ENCODE measurements around the gene EFNA2.
"Not testable (repeated sequence)": the region's sequence is repeated elsewhere in the genome, so short reads cannot be mapped to it uniquely, and the experiment has no call there.

Gene EFNA2

DNA sequence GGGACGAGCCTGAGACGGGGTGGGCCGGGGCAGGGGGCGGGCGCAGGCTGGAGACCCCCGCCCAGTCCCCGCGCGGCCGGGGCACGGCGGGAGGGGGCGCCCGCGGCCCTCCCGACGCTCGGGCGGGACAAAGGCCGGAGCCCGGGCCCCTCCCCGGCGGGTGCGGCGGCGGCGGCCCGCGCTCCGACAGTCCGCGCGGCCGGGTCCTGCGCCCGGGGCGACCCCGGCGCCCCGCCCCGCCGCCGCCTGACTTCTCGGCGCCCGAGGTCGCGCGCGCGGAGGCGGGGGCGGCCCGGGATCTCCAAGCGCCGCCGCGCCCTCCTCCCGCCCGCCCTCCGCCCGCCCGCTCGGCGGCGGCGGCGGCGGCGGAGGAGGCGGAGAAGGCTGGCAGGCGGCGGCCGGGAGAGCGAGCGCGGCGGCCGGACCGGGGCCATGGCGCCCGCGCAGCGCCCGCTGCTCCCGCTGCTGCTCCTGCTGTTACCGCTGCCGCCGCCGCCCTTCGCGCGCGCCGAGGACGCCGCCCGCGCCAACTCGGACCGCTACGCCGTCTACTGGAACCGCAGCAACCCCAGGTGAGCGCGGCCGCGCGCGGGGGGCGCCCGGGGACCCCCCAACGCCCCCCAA, at the start of gene EFNA2:
Gene EFNA2 (plus strand): TSS at position 137 of the 624 bp plus-strand sequence. CDS start 296 bp downstream, at position 433.
- no peak for ATAC-seq

DNA sequence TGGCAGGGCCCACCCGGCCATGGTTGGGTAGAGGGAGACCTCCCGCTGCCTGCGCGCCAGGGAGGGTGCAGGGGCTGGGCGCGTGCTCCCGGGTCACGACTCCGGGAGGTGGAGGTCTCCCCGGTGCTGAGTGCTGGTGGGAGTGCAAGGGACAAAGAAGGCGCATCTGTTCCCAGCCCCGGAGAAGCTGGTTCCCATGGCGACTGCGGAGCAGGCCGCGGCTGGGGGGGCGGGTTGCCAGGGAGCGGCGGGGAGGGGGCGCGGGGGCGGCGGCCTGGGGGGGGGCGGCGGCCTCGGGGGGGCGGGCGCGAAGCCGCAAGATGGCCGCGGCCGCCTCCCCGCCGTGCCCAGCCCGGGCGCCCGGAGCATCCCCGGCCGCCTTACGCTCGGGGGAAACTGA, 49.1 kb upstream of the EFNA2 start:
- ATAC-seq: no peak

DNA sequence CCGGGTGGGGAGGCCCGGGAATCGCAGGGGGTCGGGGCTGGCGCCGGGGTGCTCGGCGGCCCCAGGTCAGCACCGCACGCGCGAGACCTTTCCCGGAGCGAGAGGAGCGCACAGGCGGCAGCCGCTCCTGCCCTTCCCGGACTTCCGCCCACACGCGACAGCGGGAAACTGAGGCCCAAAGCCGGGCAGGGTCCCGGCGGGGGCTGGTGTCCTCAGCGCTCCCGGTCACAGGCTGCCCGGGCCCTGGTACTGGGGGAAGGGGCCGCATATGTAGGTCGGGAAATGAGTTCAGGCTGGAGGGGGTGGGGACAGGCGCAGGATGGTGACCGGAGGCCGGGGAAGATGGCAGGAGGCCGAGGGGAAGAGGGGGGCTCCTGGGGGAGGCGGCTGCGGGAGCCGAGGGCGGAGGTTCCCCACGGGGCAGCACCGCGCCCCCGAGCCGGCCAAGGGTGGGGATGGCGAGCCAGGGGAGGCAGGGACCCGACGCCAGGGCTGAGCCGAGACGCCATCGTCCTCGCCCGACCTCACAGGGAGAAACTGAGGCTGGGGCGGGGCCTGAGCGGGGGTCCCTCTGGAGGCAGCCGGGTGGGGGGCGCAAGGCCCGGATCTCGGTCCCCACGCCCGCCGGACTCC, 48.5 kb upstream of the EFNA2 start:
- ATAC-seq: no peak

DNA sequence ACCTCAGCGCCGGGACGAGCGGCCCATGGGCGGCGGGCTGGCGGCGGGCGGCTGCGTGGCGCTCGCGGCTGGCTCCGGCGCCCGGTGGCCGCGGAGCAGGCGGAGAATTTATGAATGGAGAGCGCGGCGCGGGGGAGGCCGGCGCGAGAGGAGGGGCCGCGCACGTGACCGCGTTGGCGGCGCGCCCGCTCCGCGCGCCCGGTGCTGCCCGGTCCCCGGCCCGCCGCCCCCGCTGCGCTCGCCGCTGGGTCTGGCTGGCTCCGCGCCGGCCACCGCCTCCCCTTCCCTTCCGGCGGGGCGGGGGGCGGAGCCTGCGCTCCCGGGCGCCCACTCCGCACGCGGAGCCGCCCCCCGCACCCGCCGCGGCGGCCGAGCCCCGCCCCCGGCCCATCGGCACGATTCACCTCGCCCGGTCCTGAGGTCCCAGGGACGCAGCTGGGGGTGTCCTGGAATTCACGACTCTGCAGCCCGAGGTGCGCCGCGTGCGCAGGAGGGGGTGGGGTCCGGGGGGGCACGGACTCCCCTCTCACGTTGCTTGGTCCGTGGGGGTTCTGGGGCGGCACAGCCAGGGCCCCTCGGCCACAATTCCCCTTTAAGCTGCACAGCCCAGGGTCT, 47.8 kb upstream of the EFNA2 start, which contains the start of gene CBARP:
Gene CBARP (minus strand): TSS at position 252 of the 615 bp plus-strand sequence. CDS start 1,905 bp downstream, outside the sequence.
- peak in 1 of 2 donors; percentile 2 for ATAC-seq

DNA sequence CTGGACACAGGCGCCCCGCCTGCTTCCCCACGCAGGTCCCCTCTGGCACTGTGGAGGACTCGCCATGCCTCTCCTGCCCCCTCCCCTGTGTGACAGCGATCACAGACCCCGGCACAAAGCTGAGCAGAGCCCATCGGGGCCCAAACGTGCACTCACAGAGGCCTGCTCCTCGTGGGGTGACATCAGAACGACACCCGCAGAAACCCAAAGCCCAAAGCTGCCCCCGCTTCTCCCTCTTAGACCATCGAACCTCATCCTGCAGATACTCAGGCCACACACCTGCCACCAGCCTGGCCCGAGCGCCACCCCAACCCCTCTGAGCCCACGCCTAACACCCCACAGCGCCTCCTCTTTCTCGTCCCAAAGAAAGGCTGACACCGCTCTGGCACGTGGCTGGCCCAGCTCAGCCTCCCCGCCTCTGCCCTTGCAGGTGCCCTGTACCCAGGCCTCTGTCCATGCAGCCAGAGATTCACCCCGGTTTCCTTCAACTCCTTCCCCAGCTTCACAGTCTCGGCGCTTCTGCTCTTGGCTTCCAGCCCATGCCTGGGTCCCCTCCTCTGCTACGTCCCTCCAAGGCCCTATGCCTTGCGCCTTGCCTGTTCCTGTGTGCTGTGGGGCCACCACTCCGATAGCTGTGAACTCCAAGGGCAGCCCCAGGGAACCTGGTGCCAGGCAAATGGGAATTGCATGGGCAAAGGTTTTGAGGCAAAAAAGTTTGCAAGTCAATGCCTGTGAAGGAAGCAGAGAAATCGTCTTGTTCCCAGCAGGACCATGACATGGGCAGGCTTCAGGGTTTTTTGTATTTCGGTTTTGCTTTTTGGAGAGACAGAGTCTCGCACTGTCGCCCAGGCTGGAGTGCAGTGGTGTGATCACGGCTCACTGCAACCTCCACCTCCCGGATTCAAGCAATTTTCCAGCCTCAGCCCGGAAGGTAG, 47.0 kb upstream of the EFNA2 start:
- no peak for ATAC-seq

DNA sequence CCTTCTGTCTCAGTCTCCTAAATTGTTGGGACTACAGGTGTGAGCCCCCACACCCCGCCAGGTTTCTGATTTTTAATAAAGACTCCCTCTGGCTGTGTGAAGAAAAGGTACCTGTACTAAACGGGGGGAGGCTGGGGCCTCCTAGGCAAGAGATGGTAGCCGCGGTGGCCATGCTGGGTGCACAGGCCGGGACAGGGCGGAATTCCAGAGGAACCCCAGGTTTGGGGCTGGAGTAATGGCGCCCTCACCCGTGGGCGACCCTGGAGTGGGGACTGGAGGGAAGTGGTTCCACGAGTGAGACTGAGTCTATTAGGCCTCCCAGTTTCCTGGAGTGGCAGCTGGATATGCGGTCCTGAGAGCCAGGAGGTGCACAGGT, 46.3 kb upstream of the EFNA2 start:
- no peak for ATAC-seq

DNA sequence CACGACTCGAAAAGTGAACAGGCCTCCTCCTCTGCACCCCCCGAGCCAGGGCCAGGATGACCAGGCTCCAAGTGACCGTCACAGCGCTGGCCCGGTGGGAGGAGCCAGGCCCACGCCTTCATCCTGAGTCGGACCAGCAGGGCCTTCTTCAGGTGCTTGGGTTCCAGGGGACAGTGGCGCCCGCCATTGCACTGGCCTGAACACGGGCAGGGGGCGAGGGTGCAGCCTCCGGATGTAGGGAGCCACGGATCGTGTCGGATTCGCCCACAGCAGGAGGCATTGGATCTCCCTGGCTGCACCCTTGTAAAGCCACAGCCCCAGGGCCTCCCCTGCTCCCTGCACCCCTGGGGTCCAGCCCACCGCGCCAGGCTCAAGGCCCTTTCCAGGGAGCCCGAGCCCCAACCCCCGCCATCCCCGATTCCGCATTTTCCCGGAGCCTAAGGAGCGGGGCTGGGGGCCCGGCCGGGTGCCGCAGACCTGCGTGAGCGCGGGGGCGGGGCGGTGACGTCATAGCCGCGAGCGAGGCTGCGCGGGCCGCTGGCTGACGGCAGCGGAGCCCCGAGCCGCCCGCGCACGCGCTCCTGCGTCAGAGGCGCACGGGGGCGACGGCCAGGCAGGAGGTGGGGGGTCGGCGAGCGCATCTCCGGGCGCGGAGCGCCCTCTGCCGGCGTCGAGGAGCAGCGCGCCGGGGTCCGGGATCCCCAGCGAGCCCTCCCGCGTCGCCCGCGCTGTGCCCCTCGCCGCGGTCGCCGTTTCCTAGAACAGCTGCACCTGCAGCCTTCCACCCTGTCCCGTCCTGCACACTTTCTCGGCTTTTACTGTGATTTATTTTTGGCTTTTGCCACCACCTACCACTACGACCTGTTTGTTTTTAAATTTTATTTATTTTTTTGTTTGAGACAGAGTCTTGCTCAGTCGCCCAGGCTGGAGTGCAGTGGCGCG, 45.6 kb upstream of the EFNA2 start:
- ATAC-seq: peak; percentile 51 to 52

DNA sequence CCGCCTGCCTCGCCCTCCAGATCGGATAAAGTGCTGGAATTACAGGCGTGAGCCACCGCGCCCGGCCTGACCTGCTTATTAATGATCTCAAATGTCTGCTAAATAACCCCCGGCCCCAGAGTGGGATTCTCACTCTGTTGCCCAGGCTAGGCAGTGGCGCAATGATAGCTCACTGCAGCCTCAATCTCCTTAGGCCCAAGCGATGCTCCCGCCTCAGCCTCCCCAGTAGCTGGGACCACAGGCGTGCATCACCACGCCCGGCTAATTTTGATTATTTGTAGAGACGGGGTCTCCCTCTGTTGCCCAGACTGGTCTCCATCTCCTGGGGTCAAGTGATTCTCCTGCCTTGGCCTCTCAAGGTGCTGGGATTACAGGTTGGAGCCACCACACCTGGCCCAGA, 44.7 kb upstream of the EFNA2 start:
- ATAC-seq: no peak

DNA sequence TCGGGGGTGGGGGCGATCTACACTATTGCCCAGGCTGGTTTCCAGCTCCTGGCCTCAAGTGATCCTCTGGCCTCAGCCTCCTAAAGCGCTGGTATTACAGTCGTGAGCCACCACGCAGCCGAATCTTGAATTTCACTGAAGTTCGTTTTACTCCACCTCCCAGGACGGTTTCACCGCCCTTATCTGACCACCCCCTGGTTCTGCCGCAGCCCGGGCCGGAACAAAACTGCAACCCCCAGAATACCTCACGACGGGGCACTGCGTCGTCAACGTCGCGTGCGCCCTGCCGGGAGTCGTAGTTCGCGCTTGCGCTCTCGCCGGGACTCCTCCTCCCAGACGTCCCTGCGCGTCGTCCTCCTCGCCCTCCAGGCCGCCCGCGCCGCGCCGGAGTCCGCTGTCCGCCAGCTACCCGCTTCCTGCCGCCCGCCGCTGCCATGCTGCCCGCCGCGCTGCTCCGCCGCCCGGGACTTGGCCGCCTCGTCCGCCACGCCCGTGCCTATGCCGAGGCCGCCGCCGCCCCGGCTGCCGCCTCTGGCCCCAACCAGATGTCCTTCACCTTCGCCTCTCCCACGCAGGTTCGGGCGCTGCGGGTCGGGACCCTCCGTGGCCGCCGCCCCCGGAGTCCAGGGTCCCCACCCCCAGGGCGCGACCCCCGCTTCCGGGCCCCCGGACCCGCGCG, 44.1 kb upstream of the EFNA2 start, which contains the start of gene ATP5F1D:
Gene ATP5F1D (plus strand): TSS at position 335 of the 679 bp plus-strand sequence. CDS start 100 bp downstream, at position 435.
- peak; percentile 79 to 80 for ATAC-seq

DNA sequence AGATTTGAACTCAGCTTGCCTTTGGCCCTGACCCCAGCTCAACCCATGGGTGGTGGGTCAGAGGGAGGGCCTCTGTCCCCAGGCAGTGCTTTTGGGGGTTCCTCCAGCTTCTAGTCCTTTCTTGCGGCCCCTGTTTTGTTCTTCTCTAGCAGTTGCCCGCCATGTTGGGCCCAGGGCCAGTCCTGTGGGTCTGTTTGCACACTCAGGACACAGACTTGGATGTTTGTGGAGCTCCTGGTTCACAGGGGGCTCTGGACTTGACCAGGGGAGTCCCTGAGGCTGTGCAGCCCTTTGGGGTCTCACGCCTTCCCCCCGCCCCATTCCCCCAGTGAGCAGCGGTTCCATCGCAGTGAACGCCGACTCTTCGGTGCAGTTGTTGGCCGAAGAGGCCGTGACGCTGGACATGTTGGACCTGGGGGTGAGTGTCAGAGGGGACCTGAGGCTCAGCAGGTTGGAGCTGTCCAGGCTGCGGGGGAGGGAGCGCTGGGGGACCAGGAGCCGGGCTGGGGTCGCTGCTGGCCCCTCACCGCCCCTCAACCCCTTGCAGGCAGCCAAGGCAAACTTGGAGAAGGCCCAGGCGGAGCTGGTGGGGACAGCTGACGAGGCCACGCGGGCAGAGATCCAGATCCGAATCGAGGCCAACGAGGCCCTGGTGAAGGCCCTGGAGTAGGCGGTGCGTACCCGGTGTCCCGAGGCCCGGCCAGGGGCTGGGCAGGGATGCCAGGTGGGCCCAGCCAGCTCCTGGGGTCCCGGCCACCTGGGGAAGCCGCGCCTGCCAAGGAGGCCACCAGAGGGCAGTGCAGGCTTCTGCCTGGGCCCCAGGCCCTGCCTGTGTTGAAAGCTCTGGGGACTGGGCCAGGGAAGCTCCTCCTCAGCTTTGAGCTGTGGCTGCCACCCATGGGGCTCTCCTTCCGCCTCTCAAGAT, 41.6 kb upstream of the EFNA2 start:
- ATAC-seq: peak; percentile 38 to 48

DNA sequence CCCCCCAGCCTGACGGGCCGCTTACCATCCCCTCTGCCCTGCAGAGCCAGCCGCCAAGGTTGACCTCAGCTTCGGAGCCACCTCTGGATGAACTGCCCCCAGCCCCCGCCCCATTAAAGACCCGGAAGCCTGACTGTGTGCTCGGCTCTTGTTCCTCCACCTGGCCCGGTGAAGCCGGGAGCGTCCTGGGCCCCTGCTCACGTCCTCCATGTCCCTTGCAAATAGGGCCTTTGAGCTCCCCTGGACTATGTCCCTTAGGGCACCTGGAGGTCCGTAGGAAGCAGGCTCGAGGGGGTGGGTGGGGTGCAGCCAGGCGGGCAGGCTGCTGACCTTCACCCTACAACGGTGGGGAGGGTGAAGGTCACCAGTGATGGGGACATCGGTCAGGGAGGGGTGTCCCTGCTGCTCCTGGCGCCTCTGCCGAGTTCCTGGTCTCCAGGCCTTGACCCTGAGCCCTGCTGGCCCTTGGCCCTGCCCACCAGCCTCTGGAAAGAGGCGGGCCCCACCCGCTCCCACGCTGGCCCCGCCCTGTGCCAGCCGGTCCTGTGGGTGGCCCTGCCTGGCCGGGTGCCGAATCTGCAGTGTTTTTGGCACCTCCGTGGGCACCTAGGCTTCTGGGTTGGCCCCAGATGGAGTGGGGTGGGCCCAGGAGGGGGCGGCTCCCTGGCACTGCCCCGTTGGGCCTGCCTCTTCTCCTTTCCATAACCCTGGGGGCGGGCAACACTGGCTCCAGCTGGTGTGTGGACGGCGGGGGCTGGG, 40.8 kb upstream of the EFNA2 start:
- ATAC-seq: no peak

DNA sequence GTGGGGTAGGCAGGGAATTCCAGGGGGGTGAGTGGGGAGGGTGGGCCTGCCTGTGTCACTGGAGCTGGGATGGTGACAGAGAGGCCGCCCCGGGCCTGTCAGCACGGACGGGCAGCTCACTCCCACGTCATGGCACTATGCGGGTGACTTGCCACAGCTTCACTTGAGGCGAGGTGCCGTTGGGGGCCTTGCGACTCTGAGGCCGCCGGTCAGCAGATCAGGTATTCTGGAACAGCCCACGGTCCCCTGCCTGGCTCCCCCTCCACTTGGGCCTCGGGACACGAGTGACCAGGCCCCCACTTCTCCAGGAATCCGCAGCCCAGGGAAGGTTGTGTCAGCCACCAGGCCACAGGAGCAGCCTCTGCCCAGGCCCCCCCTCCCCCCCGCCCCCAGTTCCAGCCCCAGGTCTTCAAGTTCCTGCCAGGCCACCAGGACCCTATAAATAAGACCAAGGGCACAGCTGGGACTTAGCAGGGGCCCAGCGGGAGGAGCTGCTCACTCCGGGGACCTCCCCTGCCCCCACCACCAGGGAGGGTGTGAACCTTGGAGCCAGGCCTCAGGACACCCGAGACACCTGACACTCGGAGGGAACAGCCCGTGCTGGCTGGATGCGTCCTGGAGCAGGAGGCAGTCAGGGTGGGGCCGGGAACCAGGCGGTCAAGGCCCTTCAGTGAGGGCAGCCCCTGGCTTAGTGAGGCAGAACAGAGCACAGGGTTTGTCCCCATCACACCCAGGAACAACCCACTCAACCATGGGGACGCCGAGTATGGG, 40.0 kb upstream of the EFNA2 start:
- no peak for ATAC-seq

DNA sequence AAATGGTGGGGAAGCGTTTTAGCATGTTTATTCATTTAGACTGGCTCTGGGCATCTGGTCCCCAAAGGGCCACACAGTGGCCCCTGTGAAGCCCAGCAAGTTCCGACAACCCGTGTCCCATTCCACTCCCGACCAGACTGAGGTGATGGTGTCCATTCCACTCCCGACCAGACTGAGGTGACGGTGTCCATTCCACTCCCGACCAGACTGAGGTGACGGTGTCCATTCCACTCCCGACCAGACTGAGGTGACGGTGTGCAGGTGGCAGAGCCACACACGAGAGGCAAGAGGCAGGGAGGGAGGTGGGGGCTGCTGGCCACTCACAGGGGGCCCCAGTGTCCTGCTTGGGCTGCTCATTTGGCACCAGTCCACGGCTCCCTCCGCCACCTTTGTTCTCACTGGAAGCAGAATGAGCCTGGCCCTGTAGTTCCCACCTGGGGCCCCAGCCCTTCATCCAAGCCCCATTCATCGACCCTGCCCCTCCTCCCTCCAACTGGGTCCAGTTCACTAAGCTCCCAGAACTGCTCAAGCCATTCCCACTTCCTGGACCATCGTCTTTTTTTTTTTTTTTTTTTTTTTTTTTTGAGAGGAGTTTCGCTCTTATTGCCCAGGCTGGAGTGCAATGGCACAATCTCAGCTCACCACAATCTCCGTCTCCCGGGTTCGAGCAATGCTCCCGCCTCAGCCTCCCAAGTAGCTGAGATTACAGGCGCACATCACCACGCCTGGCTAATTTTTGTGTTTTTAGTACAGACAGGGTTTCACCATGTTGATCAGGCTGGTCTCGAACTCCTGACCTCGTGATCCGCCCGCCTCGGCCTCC, 39.2 kb upstream of the EFNA2 start:
- ATAC-seq: not testable (repeated sequence)

DNA sequence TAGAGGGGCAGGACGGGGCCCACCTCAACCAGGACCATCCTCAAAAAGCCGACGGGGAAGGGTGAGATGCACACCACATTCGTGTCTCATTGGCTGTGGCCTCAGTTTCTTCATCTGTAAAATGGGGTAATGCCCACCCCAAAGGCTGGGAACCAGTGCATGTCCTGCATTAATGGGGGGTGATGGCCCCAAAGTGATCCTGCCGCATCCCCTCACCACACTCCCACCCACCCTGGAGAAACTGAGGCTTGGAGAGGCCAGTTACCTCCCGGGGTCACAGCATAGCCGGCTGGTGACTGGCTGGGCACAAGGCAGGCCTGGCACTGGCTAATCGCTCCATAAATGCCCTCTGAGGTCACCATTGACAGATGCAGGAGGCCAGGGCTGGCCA, 37.9 kb upstream of the EFNA2 start:
- ATAC-seq: no peak

DNA sequence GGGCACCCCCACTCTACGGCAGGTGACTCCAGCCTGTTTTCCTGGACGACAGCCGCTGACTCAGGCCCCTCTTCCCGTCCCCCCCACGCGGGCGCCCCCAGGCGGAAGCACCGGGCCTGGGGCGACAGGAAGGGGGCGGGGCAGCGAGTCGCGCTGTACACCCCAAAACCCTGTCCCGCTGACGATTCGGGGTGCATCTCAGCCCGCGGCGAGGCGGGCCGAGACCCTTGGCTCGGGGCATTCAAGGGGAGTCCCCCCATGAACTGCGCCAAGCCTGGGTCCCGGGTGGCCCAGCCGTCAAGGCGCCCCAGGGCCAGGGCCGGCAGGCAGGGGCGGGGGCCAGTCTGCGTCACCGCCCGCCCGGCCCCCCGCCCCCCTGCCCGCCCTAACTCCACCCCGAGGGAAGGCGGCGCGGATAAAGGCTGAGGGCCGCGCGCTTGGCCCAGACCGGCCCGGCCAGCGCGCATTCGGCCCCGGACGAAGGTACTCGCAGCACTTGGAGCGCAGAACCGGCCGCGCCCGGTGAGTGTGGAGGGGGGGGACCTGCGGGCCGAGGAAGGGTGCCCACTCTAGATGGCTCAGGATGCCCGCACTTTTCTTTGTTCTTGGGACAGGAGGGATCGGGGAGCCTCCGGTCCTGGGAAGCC, 37.4 kb upstream of the EFNA2 start, which contains the start of gene MIDN:
Gene MIDN (plus strand): TSS at position 445 of the 647 bp plus-strand sequence. CDS start 1,714 bp downstream, outside the sequence.
- ATAC-seq: peak; percentile 4 to 6

DNA sequence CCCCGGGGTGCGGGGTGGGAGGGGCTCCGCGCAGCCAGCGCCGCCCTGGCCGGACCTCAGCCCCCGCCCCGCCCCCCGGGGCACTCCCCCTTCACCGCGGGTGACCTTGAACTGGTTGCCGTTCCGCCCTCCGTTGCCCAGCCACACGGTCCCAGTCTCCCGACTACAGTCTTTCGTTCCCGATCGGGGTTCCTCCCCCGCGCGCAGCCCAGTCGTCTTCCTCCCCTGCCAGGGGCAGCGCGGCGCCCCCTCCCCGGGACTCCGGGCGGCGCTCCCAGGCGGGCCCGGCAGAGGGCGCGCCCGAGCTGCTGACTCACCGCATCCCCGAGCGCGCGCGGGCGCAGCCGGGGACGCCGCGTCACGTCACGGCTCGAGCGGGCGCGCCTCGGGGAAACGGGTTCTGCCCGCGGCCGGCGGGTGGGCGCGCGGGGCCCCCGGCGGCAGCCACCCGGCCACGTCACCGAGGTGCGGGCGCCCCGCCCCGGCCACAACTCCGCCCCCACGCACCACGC, 36.8 kb upstream of the EFNA2 start:
- ATAC-seq: peak; percentile 30 to 35
